NCI-H1105 (cell line): ENCODE data around the gene MYPOP.
A peak's percentile ranks its signal among the peaks of the same experiment; 100 is the strongest.

Experiments
- DNase-seq: peaks from one replicate; lab custom pipeline; 2025; lab: John Stamatoyannopoulos, UW

The MYPOP gene

GRCh38 chr19:45863335-45863839 is 39.0 kb downstream of the MYPOP start:
- no peak for DNase-seq

DNA sequence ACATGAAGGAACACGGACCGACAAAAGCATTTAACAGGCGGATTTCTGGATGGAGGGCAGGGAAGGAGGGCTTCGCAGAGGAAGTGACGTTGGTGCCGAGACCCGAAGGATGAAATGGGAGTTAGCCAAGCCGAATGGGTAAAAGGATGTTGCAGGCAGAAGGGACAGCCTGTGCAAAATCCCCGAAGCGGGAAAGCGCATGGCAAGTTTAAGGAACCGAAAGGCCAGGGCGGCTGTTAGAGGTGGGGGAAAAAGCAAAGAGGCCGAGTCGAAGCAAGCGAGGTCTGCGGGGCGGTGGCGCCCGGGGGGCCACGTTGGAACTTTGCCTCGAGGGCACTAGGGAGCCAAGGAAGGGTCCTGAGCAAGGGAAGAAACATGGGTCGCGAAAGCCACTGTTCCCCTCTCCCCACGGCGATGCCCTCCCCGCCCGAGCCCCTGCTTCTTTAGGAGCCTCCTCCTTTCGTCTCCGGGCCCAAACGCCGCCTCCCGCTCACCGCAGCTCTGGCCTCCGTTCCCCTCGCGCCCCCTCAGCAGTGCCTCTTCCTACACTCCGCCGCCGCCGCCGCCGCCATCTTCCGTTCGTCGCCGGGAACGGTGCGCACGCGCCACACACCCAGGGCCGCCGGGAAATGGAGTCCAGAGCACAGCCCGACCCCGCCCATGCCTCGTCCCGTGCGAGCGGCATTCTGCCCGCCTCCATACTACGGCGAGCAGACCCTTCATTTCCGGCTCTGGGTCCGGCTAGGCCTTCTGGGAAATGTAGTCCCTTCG is 39.7 kb downstream of the MYPOP start, which contains the start of gene SYMPK:
TSS of gene SYMPK (minus strand) at position 584 of the 771 bp plus-strand sequence. CDS start 8,652 bp downstream, outside the sequence.
- DNase-seq = peak; percentile 99

DNA sequence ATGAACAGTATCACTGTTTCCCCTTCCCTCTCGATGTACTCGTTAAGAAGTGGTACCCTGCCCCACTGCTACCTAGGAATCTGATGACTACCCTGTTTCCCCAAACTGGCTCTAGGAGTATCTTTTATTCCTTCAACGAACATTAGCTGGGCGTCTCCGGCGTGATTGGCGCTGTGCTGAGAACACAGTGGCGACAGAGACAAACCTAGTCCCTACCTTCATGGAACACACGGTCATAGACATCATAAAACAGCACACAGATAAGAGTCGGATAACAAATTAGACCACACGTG is 40.2 kb downstream of the MYPOP start:
- no peak for DNase-seq

DNA sequence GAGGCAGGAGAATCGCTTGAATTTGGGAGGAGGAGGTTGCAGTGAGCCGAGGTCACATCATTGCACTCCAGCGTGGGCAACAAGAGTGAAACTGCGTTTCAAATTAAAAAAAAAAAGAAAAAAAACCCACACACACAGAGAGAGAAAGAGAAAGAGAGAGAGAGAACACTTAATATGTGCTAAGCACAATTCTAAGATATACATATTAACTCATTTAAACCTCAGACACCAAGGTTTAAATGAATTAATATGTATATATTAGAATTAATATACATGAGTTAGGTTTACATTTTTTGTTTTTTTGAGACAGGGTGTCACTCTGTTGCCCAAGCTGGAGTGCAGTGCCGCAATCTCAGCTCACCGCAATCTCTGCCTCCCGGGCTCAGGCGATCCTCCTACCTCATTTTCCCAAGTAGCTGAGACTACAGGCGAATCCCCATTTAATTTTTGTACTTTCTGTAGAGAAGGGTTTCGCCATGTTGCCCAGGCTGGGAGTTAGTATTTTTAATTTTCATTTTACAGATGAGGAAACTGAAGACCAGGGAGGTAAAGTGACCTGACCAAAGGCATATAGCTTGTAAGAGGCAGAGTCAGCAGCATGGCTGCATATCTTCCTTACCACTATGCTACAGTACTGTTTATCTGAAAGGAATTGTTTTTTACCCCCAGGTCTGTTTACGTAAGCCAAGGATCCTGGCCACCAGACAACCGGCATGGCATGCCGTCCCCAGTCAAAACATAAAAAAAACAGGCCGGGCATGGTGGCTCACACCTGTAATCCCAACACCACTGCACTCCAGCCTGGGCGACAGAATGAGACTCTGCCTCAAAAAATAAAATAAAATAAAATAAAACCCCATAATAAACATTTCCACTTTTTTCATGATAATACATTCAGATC is 41.8 kb downstream of the MYPOP start:
- DNase-seq = no peak

DNA sequence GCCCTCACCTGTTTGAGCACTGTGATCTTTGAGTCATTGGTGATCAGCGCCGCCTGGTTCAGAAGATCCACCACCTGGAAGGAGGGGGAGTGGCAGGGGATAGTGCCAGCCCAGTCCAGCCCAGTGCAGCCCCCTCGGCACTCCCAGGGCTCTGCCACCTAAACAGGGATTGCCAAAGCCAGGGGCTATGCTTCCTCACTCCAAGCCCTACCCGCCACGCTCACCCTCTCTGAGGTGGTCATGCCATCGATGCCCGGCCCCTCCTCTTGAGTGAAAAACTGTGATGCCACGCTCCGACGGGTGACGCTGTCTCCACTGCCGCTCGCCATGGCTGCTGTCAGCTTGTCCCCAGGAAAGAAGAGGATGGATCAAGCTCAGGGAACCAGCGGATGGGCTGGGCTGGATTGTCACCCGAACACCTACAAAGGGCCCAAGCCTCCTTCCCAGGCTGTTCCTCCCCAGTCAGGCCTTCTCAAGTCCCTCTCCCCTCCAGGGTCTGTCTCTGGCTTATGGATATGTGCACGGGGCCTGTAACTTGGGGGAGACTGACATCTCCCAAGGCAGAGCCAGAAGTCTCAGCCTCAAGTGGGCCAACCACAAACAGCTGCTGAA is 48.1 kb downstream of the MYPOP start:
- DNase-seq = no peak

DNA sequence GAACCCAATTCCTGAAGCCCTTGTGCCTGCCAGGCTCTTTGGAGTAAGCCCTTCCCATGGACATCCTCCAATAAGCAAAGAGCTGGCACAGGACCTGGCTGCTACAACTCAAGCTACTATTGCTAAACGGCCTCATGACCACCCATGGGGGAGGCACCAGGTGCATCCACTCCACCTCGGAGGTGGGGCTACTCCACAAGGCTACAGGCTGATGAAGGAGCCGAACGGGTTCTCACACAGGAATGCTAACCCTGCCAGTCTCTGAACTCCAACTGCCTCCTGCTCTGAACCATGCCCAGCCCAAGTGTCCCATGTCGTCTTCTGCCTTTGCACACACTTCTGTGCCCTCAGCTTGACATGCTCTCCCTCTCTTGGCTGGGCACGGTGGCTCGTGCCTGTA is 49.4 kb downstream of the MYPOP start:
- no peak for DNase-seq

DNA sequence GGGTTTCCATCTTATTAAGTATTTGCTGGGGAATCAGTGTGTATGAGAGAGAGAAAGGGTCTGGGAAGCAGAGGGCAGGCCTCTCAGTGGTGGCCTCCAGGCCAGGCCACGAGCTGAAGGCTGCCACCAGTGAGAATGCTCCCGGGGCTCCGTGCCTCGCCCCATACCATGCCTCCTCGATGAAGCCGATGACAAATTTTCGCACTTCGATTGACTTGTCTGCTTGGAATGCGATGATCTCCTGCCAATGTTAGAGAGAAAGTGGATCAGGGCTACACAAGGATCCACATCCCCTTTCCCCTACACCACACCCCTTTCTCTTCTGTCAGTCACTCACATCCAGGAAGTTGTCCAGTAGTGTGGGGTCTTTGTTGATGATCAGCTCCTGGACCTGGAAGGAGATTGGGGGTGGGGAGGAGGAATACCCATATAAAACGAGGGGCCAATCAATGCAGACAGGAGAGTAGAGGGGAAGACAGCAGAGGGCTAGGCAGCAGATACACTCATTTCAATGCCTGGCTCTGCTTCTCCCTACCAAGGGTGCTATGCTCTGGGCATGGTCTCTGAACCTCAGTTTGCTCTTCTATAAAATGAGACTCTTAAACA is 50.2 kb downstream of the MYPOP start:
- DNase-seq = no peak

DNA sequence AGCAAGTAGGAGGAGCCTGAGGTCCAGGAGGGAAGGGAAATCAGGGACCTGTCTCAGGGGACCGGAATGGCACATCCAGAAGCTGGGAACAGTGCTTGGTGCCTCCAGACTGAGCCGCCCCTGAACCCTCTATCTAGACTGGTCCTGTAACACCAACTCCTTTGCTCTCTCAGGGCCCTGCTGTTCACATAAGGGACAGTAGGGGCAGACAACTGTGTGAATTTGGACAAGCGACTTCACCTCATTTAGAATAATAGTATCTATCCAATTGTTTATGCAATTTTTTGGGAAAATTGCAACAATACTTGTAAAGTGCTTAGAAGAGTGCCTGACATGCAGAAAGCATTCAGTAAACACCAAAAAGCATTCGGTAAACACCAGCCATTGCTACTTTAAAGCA is 53.5 kb downstream of the MYPOP start:
- DNase-seq = no peak

DNA sequence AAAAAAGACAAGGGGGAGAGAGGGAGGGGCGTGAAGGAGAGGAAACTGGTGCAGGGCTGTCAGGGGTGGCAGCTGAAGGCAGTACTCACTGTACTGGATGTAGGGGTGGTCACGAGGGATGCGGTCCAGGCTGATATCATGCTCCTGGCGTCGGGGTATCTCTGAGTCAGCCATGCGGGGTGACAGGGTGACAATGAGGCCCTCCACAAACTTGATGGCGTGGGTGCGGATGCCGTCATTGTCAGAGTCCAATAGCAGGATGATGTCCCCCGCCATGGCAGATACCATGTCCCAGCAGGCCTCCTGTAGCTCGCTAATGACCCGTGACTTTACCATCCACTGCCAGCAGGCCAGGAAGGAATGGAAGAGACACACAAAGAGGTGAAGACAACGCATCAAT is 54.8 kb downstream of the MYPOP start:
- no peak for DNase-seq

DNA sequence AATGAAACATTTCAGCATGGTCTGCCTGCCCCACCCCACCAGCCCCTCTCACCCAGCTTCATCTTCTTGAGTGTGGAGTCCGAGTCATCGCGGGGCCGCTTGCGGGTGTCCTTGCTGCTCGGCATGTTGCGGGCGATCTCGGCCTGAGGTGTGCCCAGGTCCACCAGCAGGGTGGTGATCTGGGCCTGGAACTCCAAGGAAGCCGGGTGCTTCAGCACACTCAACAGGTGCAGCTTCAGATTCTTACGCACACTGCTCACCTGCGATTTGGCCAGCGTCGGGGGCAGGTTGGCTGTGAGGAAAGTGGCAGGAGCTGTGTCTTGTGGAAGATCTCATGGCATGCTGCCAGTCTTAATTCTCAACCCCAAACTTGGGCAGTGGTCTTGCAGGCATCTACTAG is 60.2 kb downstream of the MYPOP start:
- DNase-seq = no peak
